HepG2 (cell line): ENCODE results near the gene DLG2. TPM values are rescaled to one million over a fixed set of nuclear protein-coding genes. Genes with fewer than 3 reads are reported as not detected.

Source experiments
- ATAC-seq: fragments of 200-7000 bp; cut with Tn5 transposase; 3 replicates; pipeline ENCODE4 v1.9.1; 2020; ENCODE audit warnings: mild to moderate bottlenecking, moderate library complexity
- BruUV-seq: library from RNA; stranded (reverse); fragments of 400-500 nt; replicated peaks from 2 replicates; lab custom pipeline; 2021; lab: Mats Ljungman, UMichigan
- CTCF ChIA-PET: fragments of 300-600 bp; formaldehyde crosslinking; extraction: SDS; loops from one replicate; lab custom pipeline; 2021; ENCODE audit warnings: low total read pairs, inconsistent platforms, low intra/inter-chr PET ratio; lab: Yijun Ruan, JAX
- POLR2A ChIA-PET: fragments of 350-600 bp; sonication (Branson Sonifier 250); formaldehyde crosslinking; loops from one replicate; lab custom pipeline; 2020; ENCODE audit warnings: antibody characterized with exemption, inconsistent platforms; lab: Yijun Ruan, JAX
- DNase-seq: peaks from one replicate; pipeline ENCODE4 v3.0.0-alpha.2; 2015; ENCODE audit warnings: low spot score
- FAIRE-seq: peaks from 3 replicates; lab custom pipeline; 2011; peaks lifted over from hg19 to GRCh38; lab: Jason Lieb, UNC
- H2AFZ ChIP-seq: one replicate; pipeline ENCODE4 v1.6.1; 2011; ENCODE audit warnings: low read length, inconsistent platforms
- H3K27ac ChIP-seq: fragments of 300-600 bp; 3 replicates; pipeline ENCODE4 v1.8.0; 2011; ENCODE audit warnings: mixed run types, mild to moderate bottlenecking, mixed read lengths, low read length, inconsistent platforms; ENCODE audit not compliant: insufficient read depth; ENCODE audit errors: extremely low read length
- H3K27me3 ChIP-seq, 2 experiments: fragments of 200-600 bp in 1 of 2; 2 replicates in 1 of 2; 3 replicates in 1 of 2; pipeline versions ENCODE4 v1.6.0 to v1.8.0; 2011; ENCODE audit warnings: low read length in 2 of 2, mild to moderate bottlenecking in 2 of 2, moderate library complexity in 2 of 2, inconsistent platforms in 1 of 2; ENCODE audit not compliant: insufficient read depth in 2 of 2, control insufficient read depth in 1 of 2
- H3K36me3 ChIP-seq, 2 experiments: fragments of 200-600 bp in 1 of 2; replicated peaks in 1 of 2; 2 replicates in 1 of 2; 3 replicates in 1 of 2; pipeline versions ENCODE4 v1.5.1 to v1.8.0; 2011; ENCODE audit warnings: low read length in 2 of 2, inconsistent platforms in 1 of 2; ENCODE audit not compliant: insufficient read depth in 2 of 2, control insufficient read depth in 1 of 2
- H3K4me1 ChIP-seq: 2 replicates; pipeline ENCODE4 v1.5.1; 2012; ENCODE audit warnings: low read length, inconsistent platforms; ENCODE audit not compliant: insufficient read depth
- H3K4me2 ChIP-seq: 2 replicates; pipeline ENCODE4 v1.6.0; 2011; ENCODE audit warnings: low read depth, low read length, inconsistent platforms
- H3K4me3 ChIP-seq, 3 experiments: fragments of 200-600 bp in 1 of 3; sonication (generic), shearing (Covaris generic) in 1 of 3; replicated peaks in 1 of 3; 2 replicates each; pipeline ENCODE4 v1.5.1; 2011 to 2016; ENCODE audit warnings: low read length in 3 of 3, inconsistent platforms in 2 of 3, low read depth in 2 of 3, mild to moderate bottlenecking in 2 of 3, control low read depth in 1 of 3, mixed read lengths in 1 of 3; ENCODE audit not compliant: insufficient read depth in 1 of 3
- H3K79me2 ChIP-seq: one replicate; pipeline ENCODE4 v1.6.1; 2011; ENCODE audit warnings: low read length, inconsistent platforms; ENCODE audit not compliant: insufficient read depth
- H3K9ac ChIP-seq: 2 replicates; pipeline ENCODE4 v1.6.0; 2011; ENCODE audit warnings: mild to moderate bottlenecking, low read depth, low read length, inconsistent platforms; ENCODE audit not compliant: insufficient read depth
- H3K9me3 ChIP-seq: 2 replicates; pipeline ENCODE4 v1.5.1; 2012; ENCODE audit warnings: mild to moderate bottlenecking, low read length
- H4K20me1 ChIP-seq: 2 replicates; pipeline ENCODE4 v1.6.0; 2011; ENCODE audit warnings: inconsistent platforms, mild to moderate bottlenecking, low read length, moderate library complexity; ENCODE audit not compliant: insufficient read depth
- ATAD3A ChIP-seq: sonication (generic); formaldehyde crosslinking; IDR thresholded peaks from 2 replicates; pipeline ENCODE4 v1.4.0; 2020; ENCODE audit warnings: missing genetic modification reagents
- BCL6 ChIP-seq: IDR thresholded peaks from 2 replicates; pipeline ENCODE4 v1.6.1; 2016; ENCODE audit warnings: missing genetic modification reagents, missing compliant biosample characterization
- CBX2 ChIP-seq, 2 experiments: fragments of 200-600 bp in 1 of 2; sonication (generic); formaldehyde crosslinking in 1 of 2; IDR thresholded peaks; 2 replicates each; pipeline versions ENCODE4 v1.7.0 to v1.8.1; 2018 to 2022; ENCODE audit warnings: low read depth in 2 of 2, low read length in 1 of 2, mild to moderate bottlenecking in 1 of 2, missing genetic modification reagents in 1 of 2
- CHD2 ChIP-seq: IDR thresholded peaks from 2 replicates; pipeline ENCODE4 v1.6.1; 2011; ENCODE audit warnings: low read depth, low read length, improper control_type of control experiment
- DDIT3 ChIP-seq: sonication (generic); formaldehyde crosslinking; IDR thresholded peaks from 2 replicates; pipeline ENCODE4 v1.4.0; 2020; ENCODE audit warnings: mild to moderate bottlenecking, missing genetic modification reagents
- KDM3A ChIP-seq: IDR thresholded peaks from 2 replicates; pipeline ENCODE4 v1.6.1; 2018; ENCODE audit warnings: low read depth, missing compliant biosample characterization
- SMAD1 ChIP-seq: sonication (generic); formaldehyde crosslinking; IDR thresholded peaks from 2 replicates; pipeline ENCODE4 v1.4.0; 2020; ENCODE audit warnings: missing genetic modification reagents, low read depth, mild to moderate bottlenecking, borderline replicate concordance
- SP140L ChIP-seq: sonication (generic); formaldehyde crosslinking; IDR thresholded peaks from 2 replicates; pipeline ENCODE4 v1.4.0; 2020; ENCODE audit warnings: missing genetic modification reagents, borderline replicate concordance
- U2AF2 ChIP-seq: fragments of 200-400 bp; formaldehyde crosslinking; IDR thresholded peaks from 2 replicates; pipeline ENCODE4 v1.6.1; 2017; ENCODE audit warnings: low read depth, mild to moderate bottlenecking, low read length
- ZBTB14 ChIP-seq: sonication (generic); formaldehyde crosslinking; IDR thresholded peaks from 2 replicates; pipeline ENCODE4 v1.4.0; 2020; ENCODE audit warnings: missing genetic modification reagents
- ZNF24 ChIP-seq: fragments of 450-650 bp; IDR thresholded peaks from 2 replicates; pipeline ENCODE4 v1.6.1; 2017; ENCODE audit warnings: antibody characterized with exemption, mild to moderate bottlenecking
- ZNF33B ChIP-seq: sonication (generic); formaldehyde crosslinking; IDR thresholded peaks from 2 replicates; pipeline ENCODE4 v1.5.1; 2020; ENCODE audit warnings: mild to moderate bottlenecking, missing genetic modification reagents
- ZNF496 ChIP-seq: sonication (generic); formaldehyde crosslinking; IDR thresholded peaks from 2 replicates; pipeline ENCODE4 v1.8.1; 2023; ENCODE audit warnings: mild to moderate bottlenecking, moderate library complexity, missing genetic modification reagents; ENCODE audit not compliant: insufficient replicate concordance
- ZNF558 ChIP-seq: sonication (generic); formaldehyde crosslinking; IDR thresholded peaks from 2 replicates; pipeline ENCODE4 v1.9.0; 2022; ENCODE audit warnings: mild to moderate bottlenecking, missing genetic modification reagents, borderline replicate concordance
- ZNF562 ChIP-seq: sonication (generic); formaldehyde crosslinking; IDR thresholded peaks from 2 replicates; pipeline ENCODE4 v1.8.0; 2022; ENCODE audit warnings: missing genetic modification reagents, borderline replicate concordance
- WGBS: methylation state at CpG from one replicate; pipeline ENCODE4 v1.1.6; 2017; ENCODE audit warnings: low lambda C conversion rate; 5-methylcytosine and 5-hydroxymethylcytosine counted together
- in situ Hi-C: cut with HindIII; loops from 2 replicates; pipeline ENCODE4 v1.10.0; 2017; ENCODE audit warnings: low pct_unique_long_range_greater_than_20kb; ENCODE audit not compliant: extremely low pct_ligation_motif_present
- intact Hi-C: fragments of 100-400 bp; cut with micrococcal nuclease; formaldehyde crosslinking; loops from one replicate; pipeline ENCODE4 v1.10.0; 2022; ENCODE audit not compliant: unreplicated experiment
- polyA plus RNA-seq, 8 experiments: library from polyadenylated mRNA; depleted of rRNA in 3 of 8; stranded (reverse) in 7 of 8; unstranded in 1 of 8; fragments of >200 nt; fragmentation: Illumina TruSeq in 4 of 8; extraction: Trizol in 4 of 8; gene quantifications; 2 replicates each; pipeline versions ENCODE4 v1.2.1 to v1.2.3, GENCODE V29; 2011 to 2016; ENCODE audit warnings: low read depth in 4 of 8, missing spikeins in 1 of 8, mixed read lengths in 1 of 8; ENCODE audit not compliant: insufficient read depth in 1 of 8
- total RNA-seq, 5 experiments: library from RNA; depleted of rRNA; stranded (reverse); fragments of >200 nt; fragmentation: Illumina TruSeq; extraction: Trizol; gene quantifications; 2 replicates each; pipeline ENCODE4 v1.2.3, GENCODE V29; 2016; ENCODE audit warnings: low read depth in 1 of 5
- TF ChIP-seq, protein P1 (sequence below): sonication (generic); formaldehyde crosslinking; IDR thresholded peaks from 2 replicates; pipeline ENCODE4 v1.8.1; 2023; ENCODE audit warnings: mild to moderate bottlenecking, missing genetic modification reagents

Gene DLG2
- total and polyA plus RNA-seq, 2 of the 13 experiments (the other 11 are each of a cell fraction or from before 2014, with no cell fraction given), result 0.46 to 1.0 TPM

DNA sequence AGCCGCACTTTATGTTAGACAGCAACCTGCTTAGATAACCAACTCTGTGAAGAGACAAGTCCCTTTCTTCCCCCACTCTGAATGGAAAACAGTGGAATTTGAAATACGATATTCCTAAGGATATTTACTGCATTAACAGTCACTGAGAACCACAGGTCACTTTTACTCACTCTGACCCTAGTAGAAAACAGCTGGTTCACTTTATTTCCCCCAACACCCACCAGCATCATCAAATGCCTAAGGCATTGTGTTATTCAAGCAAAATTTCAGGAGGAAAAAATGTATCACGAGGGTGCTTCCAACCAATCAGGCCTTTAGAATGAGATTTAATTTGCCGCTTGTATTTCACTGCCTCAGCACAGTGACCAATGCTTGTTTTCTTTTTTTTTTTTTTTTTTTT, 1206.9 kb downstream of the DLG2 start:
- no peak for DNase-seq
- WGBS, result 36% methylated on average over 4 of the region's 4 CpGs
- TF ChIP-seq BCL6 (CRISPR knock-in tag) (no peak), ATAD3A (CRISPR knock-in tag) (no peak), ZNF562 (CRISPR knock-in tag) (no peak)
- TF ChIP-seq, all 625 proteins: peak for 0
- Histone ChIP-seq H3K36me3 (no peaks in the 10 kb centered on the region), H3K79me2 (no peaks in the 10 kb centered on the region), H2AFZ (no peak overlapping the region), H3K4me1 (no peaks in the 10 kb centered on the region), H3K27ac (no peak overlapping the region), H3K9ac (no peak overlapping the region), H3K9me3 (no peaks in the 10 kb centered on the region), H3K27me3 (no peaks in the 10 kb centered on the region), H3K4me3 (no peak overlapping the region), H4K20me1 (no peaks in the 10 kb centered on the region), H3K4me2 (no peak overlapping the region)
- no peak for ATAC-seq
- CTCF ChIA-PET, result no interaction called here
- POLR2A ChIA-PET, result no interaction called here
- in situ Hi-C loops, result no loop called here
- FAIRE-seq, result no peak
- no TSS peak for BruUV-seq
- intact Hi-C loops, result no loop called here

- Histone ChIP-seq H2AFZ (no peak overlapping the region), H3K79me2 (no peaks in the 10 kb centered on the region), H3K4me1 (no peaks in the 10 kb centered on the region), H3K4me2 (no peak overlapping the region), H3K9me3 (no peaks in the 10 kb centered on the region), H3K36me3 (no peaks in the 10 kb centered on the region), H3K27me3 (no peaks in the 10 kb centered on the region), H3K9ac (no peak overlapping the region), H3K27ac (no peak overlapping the region), H4K20me1 (no peaks in the 10 kb centered on the region), H3K4me3 (no peak overlapping the region)
- 2% methylated on average over 3 of the region's 3 CpGs for WGBS
- no TSS peak for BruUV-seq
- intact Hi-C loops, result no loop called here
- no peak for FAIRE-seq
- no peak for ATAC-seq
- POLR2A ChIA-PET, result no interaction called here
- DNase-seq, result no peak
- CTCF ChIA-PET, result no interaction called here
- in situ Hi-C loops, result no loop called here
- TF ChIP-seq, protein P1, sequence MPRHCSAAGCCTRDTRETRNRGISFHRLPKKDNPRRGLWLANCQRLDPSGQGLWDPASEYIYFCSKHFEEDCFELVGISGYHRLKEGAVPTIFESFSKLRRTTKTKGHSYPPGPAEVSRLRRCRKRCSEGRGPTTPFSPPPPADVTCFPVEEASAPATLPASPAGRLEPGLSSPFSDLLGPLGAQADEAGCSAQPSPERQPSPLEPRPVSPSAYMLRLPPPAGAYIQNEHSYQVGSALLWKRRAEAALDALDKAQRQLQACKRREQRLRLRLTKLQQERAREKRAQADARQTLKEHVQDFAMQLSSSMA (CRISPR knock-in tag), result no peak
- TF ChIP-seq ZNF33B (no peak), ZNF24 (no peak), U2AF2 (no peak), ZNF496 (CRISPR knock-in tag) (no peak), CBX2 (IDR thresholded peaks at IDR 0.05; ENCODE audit: low read depth, low read length) (no peak), CBX2 (CRISPR knock-in tag; IDR thresholded peaks at IDR 0.05; ENCODE audit: low read depth) (no peak), ZNF558 (CRISPR knock-in tag) (no peak), KDM3A (CRISPR knock-in tag) (no peak), ZBTB14 (CRISPR knock-in tag) (no peak), DDIT3 (CRISPR knock-in tag) (no peak), SMAD1 (CRISPR knock-in tag) (no peak), CHD2 (no peak), SP140L (CRISPR knock-in tag) (no peak)
Measured at GRCh38 chr11:84419616-84420015, 1207.5 kb downstream of the DLG2 start.
